ENCODE results near the gene REEP2. TPM values are rescaled to one million over a fixed set of nuclear protein-coding genes. Genes with fewer than 3 reads are reported as not detected.
"Not testable (repeated sequence)": the region's sequence is repeated elsewhere in the genome, so short reads cannot be mapped to it uniquely, and the experiment has no call there.

The REEP2 gene
- total and polyA plus RNA-seq, 2 experiments from 2014 or later: 0.66 to 0.67 TPM

GRCh38 chr5:138471052-138471361, 32.1 kb downstream of the REEP2 start:
- no peak overlapping the region for H3K4me2 ChIP-seq
- no peak overlapping the region for H2AFZ ChIP-seq
- TF ChIP-seq EZH2phosphoT487 (IDR thresholded peaks at IDR 0.05; ENCODE audit: low read depth, severe bottlenecking, unreplicated experiment) (no peak), CTCF (IDR thresholded peaks at IDR 0.05; ENCODE audit: poor library complexity) (no peak), EZH2 (IDR thresholded peaks at IDR 0.05; ENCODE audit: borderline replicate concordance) (no peak)
- no peaks in the 10 kb centered on the region for H3K79me2 ChIP-seq
- no peak overlapping the region for H3K27ac ChIP-seq
- H3K9me2 ChIP-seq (replicated peaks; ENCODE audit: insufficient read depth): no peaks in the 10 kb centered on the region
- H3K36me3 ChIP-seq (replicated peaks; ENCODE audit: insufficient read depth, low read depth): no peaks in the 10 kb centered on the region
- WGBS (ENCODE audit: low lambda C conversion rate, missing lambda C conversion rate): 95% methylated on average over 2 of the region's 2 CpGs
- H3K27me3 ChIP-seq: no peaks in the 10 kb centered on the region
- peaks cover 20% of the 10 kb centered on the region for H4K20me1 ChIP-seq (ENCODE audit: insufficient read depth, poor library complexity, severe bottlenecking)
- no peaks in the 10 kb centered on the region for H3K4me1 ChIP-seq (ENCODE audit: insufficient read depth)
- no peak overlapping the region for H3K4me3 ChIP-seq
- no peak for DNase-seq (ENCODE audit: low spot score)
- no peaks in the 10 kb centered on the region for H3K9me3 ChIP-seq (ENCODE audit: low read depth)

GRCh38 chr5:138472353-138472752, 33.5 kb downstream of the REEP2 start:
- Histone ChIP-seq H3K9me2 (replicated peaks; ENCODE audit: insufficient read depth) (no peaks in the 10 kb centered on the region), H3K27me3 (no peaks in the 10 kb centered on the region), H3K36me3 (replicated peaks; ENCODE audit: insufficient read depth, low read depth) (no peaks in the 10 kb centered on the region), H3K4me2 (peak overlapping the region; percentile 13), H2AFZ (no peak overlapping the region), H4K20me1 (ENCODE audit: insufficient read depth, poor library complexity, severe bottlenecking) (peaks cover 6% of the 10 kb centered on the region), H3K9me3 (ENCODE audit: low read depth) (no peaks in the 10 kb centered on the region), H3K27ac (no peak overlapping the region), H3K79me2 (no peaks in the 10 kb centered on the region), H3K4me3 (no peak overlapping the region), H3K4me1 (ENCODE audit: insufficient read depth) (no peaks in the 10 kb centered on the region)
- no peak for DNase-seq (ENCODE audit: low spot score)
- TF ChIP-seq EZH2 (IDR thresholded peaks at IDR 0.05; ENCODE audit: borderline replicate concordance) (no peak), EZH2phosphoT487 (IDR thresholded peaks at IDR 0.05; ENCODE audit: low read depth, severe bottlenecking, unreplicated experiment) (no peak), CTCF (IDR thresholded peaks at IDR 0.05; ENCODE audit: poor library complexity) (no peak)
- WGBS (ENCODE audit: low lambda C conversion rate, missing lambda C conversion rate): 41% methylated on average over 6 of the region's 6 CpGs

- DNase-seq (ENCODE audit: low spot score); H3K79me2 ChIP-seq; H3K9me3 ChIP-seq (ENCODE audit: low read depth); H3K9me2 ChIP-seq (replicated peaks; ENCODE audit: insufficient read depth); H4K20me1 ChIP-seq (ENCODE audit: insufficient read depth, poor library complexity, severe bottlenecking); H2AFZ ChIP-seq; H3K27me3 ChIP-seq; H3K4me3 ChIP-seq; H3K4me1 ChIP-seq (ENCODE audit: insufficient read depth); H3K36me3 ChIP-seq (replicated peaks; ENCODE audit: insufficient read depth, low read depth); H3K27ac ChIP-seq; H3K4me2 ChIP-seq: not testable (repeated sequence)
- 93% methylated on average over 5 of the region's 5 CpGs for WGBS (ENCODE audit: low lambda C conversion rate, missing lambda C conversion rate)
These were observed 34.3 kb downstream of the REEP2 start for GRCh38 chr5:138473151-138473550.

GRCh38 chr5:138476918-138477317, 38.1 kb downstream of the REEP2 start:
- H3K79me2 ChIP-seq: no peaks in the 10 kb centered on the region
- no peaks in the 10 kb centered on the region for H3K36me3 ChIP-seq (replicated peaks; ENCODE audit: insufficient read depth, low read depth)
- no peaks in the 10 kb centered on the region for H3K9me2 ChIP-seq (replicated peaks; ENCODE audit: insufficient read depth)
- no peak overlapping the region for H3K27ac ChIP-seq
- no peaks in the 10 kb centered on the region for H3K9me3 ChIP-seq (ENCODE audit: low read depth)
- no peak overlapping the region for H3K4me3 ChIP-seq
- WGBS (ENCODE audit: low lambda C conversion rate, missing lambda C conversion rate): 74% methylated on average over 7 of the region's 7 CpGs
- no peaks in the 10 kb centered on the region for H4K20me1 ChIP-seq (ENCODE audit: insufficient read depth, poor library complexity, severe bottlenecking)
- no peak overlapping the region for H3K4me2 ChIP-seq
- no peak for DNase-seq (ENCODE audit: low spot score)
- TF ChIP-seq CTCF (IDR thresholded peaks at IDR 0.05; ENCODE audit: poor library complexity) (no peak), EZH2phosphoT487 (IDR thresholded peaks at IDR 0.05; ENCODE audit: low read depth, severe bottlenecking, unreplicated experiment) (no peak), EZH2 (IDR thresholded peaks at IDR 0.05; ENCODE audit: borderline replicate concordance) (no peak)
- H2AFZ ChIP-seq: no peak overlapping the region
- H3K4me1 ChIP-seq (ENCODE audit: insufficient read depth): no peaks in the 10 kb centered on the region
- no peaks in the 10 kb centered on the region for H3K27me3 ChIP-seq
